Fibroblast of skin of back (primary cell): ENCODE measurements around the gene MAGOH.
"Not testable (repeated sequence)": the region's sequence is repeated elsewhere in the genome, so short reads cannot be mapped to it uniquely, and the experiment has no call there.

Source experiments
- DNase-seq: peaks from one replicate; pipeline ENCODE4 v3.0.0-alpha.2; 2013

The MAGOH gene

DNA sequence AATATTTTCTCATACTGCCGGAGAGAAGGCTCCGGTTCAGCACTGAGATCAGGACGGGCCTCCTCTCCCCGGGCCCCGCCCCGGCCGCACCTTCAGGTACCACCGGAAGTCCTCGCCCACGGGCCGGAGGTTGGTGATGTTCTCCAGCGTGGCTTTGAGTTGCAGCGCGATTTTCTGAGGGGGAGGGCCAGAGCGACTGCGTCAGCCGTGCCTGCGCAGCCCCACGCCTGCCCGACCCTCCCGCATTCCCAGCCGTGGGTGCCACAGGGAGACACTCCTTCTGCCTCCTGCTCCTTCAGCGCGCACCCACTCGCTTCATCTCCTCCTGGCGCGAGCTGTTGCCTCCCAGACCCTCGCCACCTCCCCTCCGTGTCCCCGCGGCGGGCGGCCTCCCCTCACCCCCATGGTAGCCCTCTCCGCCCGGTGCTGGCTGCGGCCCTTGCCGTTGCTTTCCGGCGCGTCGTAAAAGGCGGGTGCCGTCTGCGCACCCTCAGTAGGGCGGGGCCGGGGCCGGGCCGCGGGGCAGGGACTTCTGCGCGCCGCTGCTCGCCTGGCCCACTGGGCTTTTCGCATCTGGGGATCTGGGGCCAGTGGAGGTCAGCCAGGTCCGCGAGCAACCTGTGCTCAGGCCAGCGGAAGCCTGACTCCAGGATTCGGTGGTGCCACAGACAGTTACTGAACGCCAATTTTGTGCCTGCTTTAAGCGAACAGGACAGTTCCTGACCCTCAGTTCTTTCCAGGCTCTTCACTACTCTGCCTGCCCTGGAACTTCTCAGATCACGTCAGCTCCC, 18.0 kb downstream of the MAGOH start, which contains the start of gene CZIB:
TSS of gene CZIB (minus strand) at position 464 of the 791 bp plus-strand sequence. CDS start at position 405, 59 bp downstream.
- peak; percentile 91 for DNase-seq

DNA sequence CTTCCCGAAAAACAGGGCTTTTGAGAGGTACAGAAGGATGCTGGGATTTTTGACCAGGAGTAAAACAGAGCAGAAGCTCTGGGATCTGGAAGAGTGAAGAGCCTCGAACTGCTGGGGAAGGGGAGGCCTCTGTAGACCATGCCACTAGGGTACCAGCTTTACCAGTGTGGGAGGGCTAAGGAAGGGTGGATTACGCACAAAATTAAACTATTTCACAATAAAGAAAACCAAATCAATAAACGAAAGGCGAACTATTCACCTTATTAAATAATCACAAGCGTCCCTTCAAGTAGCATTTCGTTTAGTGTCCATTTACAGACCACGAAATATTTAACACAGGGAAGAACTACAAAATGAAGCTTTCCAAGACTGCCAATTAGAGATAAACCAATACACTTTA, 18.6 kb downstream of the MAGOH start:
- DNase-seq = no peak

DNA sequence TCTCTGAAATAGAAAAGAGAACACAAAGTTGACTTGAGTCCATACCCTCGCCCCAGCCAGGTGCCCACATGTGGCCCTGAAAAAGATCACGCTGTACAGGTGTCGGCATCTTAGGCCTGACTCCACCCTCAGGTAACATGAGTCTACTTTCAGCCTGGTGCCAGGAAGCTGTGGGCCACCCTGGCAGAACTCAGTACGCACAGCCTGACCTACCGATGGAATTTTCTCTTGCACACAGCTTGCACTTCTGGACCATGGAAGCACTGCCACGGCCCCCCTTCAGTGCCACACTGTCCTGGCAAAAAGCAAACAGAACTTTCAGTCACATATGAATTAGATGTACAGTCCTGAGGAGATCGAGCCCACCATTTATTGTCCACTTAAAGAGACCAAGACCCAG, 20.1 kb downstream of the MAGOH start:
- DNase-seq = no peak

DNA sequence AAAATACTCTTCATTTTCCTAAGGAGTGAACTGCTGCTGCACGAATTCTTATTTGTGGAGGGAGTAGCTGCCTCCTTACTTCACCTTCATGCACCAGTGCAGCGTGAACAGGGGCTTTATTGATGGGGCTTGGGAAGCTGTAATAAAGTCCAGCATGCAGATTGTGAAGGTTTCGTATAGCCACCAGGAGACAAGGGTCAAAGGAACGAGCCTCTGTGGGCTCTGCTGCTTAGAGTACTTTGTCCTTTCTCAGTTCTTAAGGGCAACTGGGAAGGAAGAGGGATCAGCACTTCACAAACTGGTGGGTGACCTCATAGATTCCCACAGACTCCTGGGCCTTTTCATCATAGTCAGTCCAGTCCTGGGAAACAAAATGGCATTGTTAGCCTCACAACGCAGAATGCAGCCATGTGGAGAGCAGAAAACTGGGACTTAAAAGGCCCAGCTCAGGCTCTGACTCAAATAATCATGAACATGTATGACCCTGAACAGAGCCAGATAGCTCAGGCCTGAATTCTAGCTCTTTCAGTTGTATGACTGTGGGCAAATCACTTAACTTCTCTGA, 23.9 kb downstream of the MAGOH start:
- no peak for DNase-seq

DNA sequence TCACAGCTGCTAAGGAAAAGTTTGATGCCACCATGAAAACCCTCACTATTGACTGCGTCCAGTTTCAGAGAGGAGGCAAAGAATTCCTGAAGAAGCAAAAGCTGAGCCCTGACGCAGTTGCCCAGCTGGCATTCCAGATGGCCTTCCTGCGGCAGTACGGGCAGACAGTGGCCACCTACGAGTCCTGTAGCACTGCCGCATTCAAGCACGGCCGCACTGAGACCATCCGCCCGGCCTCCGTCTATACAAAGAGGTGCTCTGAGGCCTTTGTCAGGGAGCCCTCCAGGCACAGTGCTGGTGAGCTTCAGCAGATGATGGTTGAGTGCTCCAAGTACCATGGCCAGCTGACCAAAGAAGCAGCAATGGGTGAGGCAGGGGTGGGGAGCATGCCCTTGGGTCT, 27.4 kb downstream of the MAGOH start:
- no peak for DNase-seq

DNA sequence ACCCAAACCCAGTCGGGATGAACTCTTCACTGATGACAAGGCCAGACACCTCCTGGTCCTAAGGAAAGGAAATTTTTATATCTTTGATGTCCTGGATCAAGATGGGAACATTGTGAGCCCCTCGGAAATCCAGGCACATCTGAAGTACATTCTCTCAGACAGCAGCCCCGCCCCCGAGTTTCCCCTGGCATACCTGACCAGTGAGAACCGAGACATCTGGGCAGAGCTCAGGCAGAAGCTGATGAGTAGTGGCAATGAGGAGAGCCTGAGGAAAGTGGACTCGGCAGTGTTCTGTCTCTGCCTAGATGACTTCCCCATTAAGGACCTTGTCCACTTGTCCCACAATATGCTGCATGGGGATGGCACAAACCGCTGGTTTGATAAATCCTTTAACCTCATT, 28.0 kb downstream of the MAGOH start:
- DNase-seq = no peak

DNA sequence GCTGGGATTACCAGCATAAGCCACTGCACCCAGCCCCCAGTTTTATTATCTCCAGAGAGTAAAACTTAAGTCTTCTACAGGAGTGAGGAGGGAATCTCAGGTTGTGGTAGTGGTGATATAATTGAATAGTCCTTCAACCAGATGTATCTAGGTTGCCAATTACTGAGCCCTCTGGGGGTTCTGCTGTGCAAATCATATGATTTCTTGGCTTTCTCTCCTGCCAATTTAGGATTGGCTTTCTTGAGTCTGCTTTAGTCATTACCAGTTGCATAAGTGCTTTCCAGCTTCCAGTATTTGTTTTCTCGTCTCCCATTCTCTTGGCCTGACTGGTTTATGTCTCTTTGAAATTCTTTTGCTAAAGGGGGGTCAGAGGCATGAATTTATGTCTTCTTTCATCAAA, 30.6 kb downstream of the MAGOH start:
- DNase-seq = no peak

DNA sequence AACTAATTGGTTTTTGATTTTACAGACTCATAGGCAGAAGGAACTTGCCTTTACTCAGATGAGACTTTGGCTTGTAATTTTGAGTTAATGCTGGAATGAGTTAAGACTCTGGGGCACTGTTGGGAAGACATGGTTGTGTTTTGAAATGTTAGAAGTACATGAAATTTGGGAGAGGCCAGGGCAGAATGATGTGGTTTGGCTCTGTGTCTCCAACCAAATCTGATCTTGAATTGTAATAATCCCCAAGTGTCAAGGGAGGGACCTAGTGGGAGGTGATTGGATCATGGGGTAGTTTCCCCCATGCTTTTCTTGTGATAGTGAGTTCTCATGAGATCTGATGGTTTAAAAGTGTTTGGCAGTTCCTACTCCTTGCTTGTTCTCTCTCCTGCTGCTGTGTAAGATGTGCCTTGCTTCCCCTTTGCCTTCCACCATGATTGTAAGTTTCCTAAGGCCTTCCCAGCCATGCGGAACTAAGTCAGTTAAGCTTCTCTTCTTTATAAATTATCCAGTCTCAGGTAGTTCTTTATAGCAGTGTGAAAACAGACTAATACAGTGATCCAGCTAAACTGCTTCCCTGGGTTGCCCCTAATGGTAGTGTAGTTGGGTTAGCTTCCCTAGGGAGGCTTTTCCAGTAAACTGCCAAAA, 31.5 kb downstream of the MAGOH start:
- no peak for DNase-seq

DNA sequence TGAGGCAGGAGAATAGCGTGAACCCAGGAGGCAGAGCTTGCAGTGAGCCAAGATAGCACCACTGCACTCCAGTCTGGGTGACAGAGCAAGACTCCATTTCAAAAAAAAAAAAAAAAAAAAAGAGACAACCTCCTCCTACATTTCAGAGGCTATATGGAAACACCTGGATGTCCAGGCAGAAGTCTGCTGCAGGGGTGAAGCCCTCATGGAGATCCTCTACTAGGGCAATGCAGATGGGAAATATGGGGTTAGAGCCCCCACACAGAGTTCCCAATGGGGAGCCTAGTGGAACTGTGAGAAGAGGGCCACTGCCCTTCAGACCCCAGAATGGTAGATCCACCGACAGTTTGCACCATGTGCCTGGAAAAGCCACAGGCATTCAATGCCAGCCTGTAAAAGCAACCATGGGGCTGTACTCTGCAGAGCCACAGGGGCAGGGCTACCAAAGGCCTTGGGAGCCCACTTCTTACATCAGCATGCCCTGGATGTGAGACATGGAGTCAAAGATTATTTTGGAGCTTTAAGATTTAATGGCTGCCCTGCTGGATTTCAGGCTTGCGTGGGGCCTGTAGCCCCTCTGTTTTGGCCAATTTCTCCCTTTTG, 32.1 kb downstream of the MAGOH start:
- DNase-seq = not testable (repeated sequence)

DNA sequence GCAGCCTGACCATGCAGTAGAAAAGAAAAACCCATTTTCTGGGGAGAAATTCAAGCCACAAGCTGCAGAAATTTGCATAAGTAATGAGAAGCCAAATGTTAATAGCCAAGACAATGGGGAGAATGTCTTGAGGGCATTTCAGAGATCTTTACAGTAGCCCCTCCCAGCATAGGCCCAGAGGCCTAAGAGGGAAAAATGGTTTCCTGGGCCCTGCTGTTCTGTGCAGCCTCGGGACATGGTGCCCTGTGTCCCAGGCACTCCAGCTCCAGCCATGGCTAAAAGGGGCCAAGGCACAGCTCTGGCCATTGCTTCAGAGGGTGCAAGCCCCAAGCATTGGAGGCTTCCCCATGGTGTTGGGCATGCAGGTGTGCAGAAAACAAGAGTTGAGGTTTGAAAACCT, 32.8 kb downstream of the MAGOH start:
- not testable (repeated sequence) for DNase-seq

DNA sequence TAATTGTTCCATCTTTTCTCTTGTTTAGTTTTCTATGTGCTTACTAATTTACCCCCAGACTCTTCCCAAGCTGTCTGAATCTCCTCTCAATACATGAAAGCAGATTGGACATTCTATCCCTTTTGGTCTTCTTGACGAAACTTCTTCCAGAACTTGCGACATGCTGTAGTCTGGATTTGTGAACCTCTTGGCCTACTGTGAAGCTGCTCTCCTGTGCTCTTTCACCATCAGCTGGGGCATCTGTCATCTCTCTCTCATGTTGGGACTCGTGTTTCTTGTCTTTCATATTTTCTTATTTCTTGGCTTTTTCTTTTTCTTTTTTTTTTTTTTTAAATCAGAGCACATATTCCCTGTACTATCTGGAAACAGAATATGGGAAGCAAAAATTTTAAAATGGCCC, 34.9 kb downstream of the MAGOH start:
- no peak for DNase-seq

DNA sequence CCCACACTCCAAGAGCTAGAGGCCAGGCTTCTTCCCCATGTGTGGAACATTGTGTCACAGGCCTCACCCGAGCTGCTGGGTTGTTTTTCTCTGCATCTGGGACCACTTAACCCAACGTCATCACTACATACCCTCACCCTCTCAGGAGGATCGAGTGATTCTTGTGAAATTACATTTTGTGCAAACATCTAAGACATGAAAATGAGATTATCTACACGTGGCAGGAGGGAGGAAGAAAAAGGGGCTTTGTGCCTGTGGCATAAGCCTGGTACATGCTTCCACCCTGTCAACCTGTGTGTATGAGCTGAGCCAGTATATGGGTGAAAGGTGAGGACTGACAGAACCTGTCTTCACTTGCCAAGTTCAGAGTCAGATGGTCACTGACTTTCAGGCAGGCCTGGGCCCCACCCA, 40.1 kb downstream of the MAGOH start:
- no peak for DNase-seq

DNA sequence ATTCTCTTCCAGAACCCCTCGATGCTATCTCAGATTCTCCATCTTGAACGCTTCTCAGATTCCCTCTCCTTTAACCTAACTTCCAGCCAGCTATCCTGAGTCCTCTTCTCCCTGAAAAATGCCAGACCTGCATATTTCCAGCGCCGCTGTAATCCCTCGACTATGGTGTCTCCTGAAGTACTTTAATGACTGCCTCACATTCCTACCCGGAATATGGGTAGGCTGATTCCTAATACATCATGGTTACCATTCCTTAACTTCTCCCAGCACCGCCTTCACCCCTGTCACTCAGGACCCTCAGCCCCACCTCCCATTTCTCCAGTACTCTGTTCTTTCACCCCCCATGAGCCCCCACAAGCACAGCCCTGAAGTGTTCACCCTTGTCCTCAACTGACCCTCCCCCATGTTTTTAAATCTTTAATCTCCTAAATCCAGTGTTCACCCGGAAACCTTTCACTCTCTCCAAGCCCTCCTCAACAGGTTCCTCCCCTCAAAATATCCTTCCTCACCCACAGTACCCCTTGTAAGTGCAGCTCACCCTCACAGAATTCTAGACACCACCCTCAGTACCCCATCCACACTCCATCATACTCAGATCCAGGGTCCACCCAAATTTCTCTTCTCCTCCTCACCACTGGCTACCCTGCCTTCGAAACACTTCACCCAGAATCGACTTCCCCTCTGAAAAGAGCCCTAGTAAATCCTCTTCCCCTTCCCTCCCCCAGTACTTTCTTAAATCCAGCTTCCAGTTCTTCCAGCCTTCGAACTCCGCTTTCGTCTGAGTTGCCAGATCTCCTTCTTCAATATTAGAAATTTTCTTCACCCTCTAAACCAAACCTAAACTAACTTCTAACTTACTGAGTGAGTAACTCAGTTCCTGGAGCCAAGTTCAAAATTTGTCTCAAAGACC, 40.8 kb downstream of the MAGOH start:
- peak; percentile 50 for DNase-seq

DNA sequence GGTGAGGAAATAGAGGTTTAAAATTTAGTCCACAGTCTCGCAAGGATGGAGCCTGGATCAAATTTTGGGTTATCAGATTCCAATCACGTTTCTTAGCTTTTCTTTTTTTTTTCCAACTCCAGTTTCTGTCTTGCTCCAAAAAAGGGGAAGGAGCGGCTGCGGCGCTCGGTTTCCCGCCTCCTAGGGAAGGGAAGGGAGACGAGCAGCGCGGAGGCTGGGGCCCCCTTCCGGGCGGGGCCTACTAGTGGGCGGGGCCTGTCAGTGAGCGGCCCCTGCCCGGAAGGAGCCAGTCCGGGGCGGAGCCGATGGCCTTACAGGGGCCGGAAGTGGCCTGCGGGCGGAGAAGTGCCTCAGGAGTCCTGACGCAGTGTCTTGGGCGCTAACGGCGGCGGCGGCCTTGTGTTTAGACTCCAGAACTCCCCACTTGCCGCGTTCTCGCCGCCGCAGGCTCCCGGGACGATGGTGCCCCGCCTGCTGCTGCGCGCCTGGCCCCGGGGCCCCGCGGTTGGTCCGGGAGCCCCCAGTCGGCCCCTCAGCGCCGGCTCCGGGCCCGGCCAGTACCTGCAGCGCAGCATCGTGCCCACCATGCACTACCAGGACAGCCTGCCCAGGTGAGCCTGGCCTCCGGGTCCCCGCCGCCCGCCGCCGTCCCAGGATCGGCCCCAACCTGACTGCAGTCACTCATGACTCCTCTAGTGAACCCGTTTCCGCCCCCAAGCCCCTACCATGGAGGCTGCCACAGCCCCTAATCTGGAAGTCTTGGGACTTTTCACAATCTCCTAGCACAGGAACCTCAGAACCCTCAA, 41.6 kb downstream of the MAGOH start, which contains the start of gene CPT2:
TSS of gene CPT2 (plus strand) at position 340 of the 806 bp plus-strand sequence. CDS start at position 460, 120 bp downstream.
- DNase-seq = peak; percentile 93

DNA sequence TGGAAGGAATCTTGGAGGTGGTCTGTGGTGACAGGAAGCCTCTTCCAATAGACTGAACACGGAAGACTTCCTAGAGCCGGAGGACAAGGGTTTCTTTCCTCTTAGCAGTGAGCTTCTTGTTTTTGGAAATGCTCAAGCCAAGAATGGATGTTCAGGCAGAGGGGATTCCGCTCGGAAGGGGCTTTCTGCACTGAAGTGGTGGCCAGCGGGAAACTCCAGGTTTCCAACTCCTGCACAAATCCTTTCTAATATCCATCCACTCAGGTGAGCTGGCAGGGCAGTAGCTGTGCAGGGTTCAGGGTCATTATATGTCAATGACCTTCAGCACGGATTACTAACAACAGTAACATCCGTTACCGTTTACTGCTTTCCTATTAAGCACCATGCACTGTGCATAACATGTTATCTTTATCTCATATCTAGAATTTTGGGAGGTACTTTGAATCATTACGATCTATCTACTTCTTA, 42.3 kb downstream of the MAGOH start:
- no peak for DNase-seq

DNA sequence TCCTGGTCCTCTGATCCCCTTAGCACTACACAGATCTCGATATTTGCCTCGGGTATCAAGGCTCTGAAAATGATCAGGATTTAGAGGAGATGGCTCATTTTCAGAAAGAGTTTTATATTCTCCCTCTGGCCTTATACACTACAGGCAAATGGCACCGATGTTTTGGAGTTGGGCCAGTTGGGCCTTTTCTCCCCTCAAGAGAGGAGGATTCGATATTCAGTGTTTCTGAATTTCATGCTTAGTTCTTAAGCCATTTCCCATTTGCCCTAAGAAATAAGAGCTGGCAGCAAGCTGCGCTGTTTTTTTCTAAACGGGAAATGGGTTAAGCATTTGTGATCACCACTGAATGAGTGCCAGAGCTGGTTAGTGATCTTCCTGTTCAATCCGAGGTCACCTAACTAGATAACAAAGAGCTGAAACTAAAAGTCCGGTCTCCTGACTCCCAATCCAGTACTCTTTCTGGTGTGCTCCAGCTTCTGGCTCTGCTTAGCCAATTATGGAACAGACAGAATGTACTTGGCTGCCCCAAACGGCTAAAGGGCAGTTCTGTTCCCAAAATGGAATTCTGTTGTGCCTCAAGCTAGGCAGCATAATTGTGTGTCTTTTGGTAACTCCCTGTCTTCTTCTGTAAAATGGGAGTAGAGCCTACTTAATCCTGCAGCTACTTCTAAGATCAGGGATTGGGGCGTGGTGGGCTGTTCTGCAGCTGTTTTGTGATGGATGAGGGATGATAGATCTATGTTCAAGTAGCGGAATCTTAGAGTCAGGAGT, 42.9 kb downstream of the MAGOH start:
- no peak for DNase-seq

DNA sequence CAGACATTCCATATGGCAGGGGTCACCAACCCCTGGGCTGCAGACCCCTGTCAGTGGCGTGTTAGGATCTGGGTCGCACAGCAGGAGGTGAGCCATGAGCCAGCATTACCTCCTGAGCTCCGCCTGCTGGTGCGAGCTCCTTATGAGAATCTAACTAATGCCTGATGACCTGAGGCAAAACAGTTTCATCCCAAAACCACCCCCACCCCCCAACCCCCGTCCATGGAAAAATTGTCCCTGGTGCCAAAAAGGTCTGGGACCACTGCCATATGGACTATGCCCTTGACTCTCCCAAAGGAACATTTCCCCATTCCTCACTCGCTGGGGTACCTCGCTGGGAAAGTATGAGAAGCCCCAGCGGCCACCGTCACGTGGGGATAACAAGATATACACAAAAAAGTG, 48.1 kb downstream of the MAGOH start:
- DNase-seq = no peak

DNA sequence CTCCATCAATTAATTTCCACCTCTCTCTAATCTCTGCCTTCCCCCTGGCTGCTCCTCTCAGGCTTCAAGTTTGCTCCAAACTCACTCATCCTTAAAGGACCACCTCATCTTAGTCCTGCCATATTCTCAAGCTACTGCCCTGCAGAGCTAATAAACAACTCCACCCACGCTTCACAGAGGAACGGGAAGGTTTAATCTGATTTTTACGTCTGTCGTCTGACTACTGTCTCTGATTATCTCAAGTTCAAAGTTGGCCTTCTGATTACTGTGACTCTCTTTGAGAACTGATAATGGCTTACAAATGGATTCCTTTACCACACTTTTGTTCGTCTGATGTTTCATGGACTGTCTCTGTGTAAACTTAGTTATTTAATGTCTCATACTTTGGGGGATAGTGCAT, 49.3 kb downstream of the MAGOH start:
- DNase-seq = no peak

DNA sequence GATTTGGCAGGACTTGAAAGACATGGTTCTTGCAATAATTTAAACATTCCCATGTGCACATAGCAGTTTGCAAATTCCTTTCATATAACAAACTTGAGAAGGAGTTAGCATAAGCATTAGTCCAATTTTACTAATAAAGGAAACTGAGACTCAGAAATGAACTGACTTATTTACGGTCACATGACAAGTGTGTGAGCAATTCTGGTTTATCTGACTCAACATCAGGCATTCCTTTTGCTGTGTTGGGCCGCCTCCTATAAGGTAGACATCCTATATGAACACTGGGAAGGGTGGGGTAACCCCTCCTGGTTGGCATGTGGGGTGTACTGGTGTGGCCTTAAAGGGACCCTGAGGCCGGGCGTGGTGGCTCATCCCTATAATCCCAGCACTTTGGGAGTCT, 50.2 kb downstream of the MAGOH start:
- DNase-seq = no peak

DNA sequence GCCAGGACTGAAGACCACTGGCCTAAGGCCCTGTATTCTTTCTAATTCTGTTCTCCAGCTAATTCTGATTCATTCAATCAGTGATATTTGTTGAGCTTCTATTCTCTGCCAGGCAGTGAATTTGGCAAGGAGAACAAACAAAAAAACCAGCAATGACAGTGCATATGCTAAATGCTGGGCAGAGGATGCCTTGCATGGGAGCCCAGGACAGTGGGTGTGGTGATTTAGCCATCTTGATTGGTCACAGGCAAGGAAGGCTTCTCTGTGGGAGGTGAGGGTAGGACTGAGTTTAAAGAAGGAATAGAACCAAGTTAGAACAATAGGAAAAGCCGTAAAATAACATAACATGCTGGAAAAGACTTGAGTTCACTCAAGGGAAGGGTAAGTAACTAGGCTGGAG, 50.9 kb downstream of the MAGOH start:
- DNase-seq = no peak
